Measurements from ENCODE around the gene SCAI. TPM values are rescaled to one million over a fixed set of nuclear protein-coding genes. Genes with fewer than 3 reads are reported as not detected.

SCAI gene
- total RNA-seq, 6 experiments from 2014 or later, result 1.8 to 5.5 (median 2.6) TPM

- DNase-seq (no peak), ATAC-seq (no peak)
- peaks cover 0 to 5% (median 0%) of the 10 kb centered on the region in 4 donors for H3K36me3 ChIP-seq
- H3K27ac ChIP-seq, result no peak overlapping the region
- no peaks in the 10 kb centered on the region for H3K27me3 ChIP-seq
- WGBS (ENCODE audit: insufficient coverage, low coverage, low lambda C conversion rate, missing lambda C conversion rate), result 93% methylated on average over 5 of the region's 5 CpGs
- no peaks in the 10 kb centered on the region for H3K4me1 ChIP-seq
- intact Hi-C loops (cut with DNase I), result no loop called here
- H3K9me3 ChIP-seq, result no peaks in the 10 kb centered on the region
- TF ChIP-seq POLR2A (IDR thresholded peaks at IDR 0.05), result no peak
- no peak for TF ChIP-seq CTCF (IDR thresholded peaks at IDR 0.05)
- H3K4me3 ChIP-seq, result no peak overlapping the region
Observed at GRCh38 chr9:125049212-125050049, 93.9 kb downstream of the SCAI start.

DNA sequence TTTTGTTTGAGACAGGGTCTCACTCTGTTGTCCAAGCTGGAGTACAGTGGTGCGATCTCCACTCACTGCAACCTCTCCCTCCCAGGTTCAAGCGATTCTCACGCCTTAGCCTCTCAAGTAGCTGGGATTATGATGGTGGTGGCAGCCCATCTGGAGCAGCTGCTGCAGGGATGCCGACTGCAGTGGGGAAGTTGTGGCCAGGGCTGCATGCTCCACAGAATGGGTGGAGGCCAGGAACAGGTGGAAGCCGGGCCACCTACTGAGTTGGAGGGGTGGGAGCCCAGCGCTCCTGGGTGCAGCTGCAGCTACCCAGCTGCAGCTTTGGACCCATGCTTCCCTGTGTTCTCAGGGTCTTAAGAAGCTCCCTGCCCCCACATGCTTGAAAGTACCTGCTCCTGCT, 99.7 kb downstream of the SCAI start:
- ATAC-seq, result no peak
- H3K9me3 ChIP-seq, result no peaks in the 10 kb centered on the region
- H3K4me1 ChIP-seq, result no peaks in the 10 kb centered on the region
- no peak overlapping the region for H3K4me3 ChIP-seq
- 75% methylated on average over 4 of the region's 6 CpGs for WGBS (ENCODE audit: insufficient coverage, low coverage, low lambda C conversion rate, missing lambda C conversion rate)
- no peak for DNase-seq
- no peaks in the 10 kb centered on the region for H3K36me3 ChIP-seq
- no peaks in the 10 kb centered on the region for H3K27me3 ChIP-seq
- TF ChIP-seq CTCF (IDR thresholded peaks at IDR 0.05) (no peak), POLR2A (IDR thresholded peaks at IDR 0.05) (no peak)
- no peak overlapping the region for H3K27ac ChIP-seq
- intact Hi-C loops (cut with DNase I), result no loop called here

GRCh38 chr9:125043148-125043547, 100.2 kb downstream of the SCAI start:
- H3K4me3 ChIP-seq, result no peak overlapping the region
- no peaks in the 10 kb centered on the region for H3K36me3 ChIP-seq
- WGBS (ENCODE audit: insufficient coverage, low coverage, low lambda C conversion rate, missing lambda C conversion rate), result 100% methylated on average over 2 of the region's 3 CpGs
- no peaks in the 10 kb centered on the region for H3K27me3 ChIP-seq
- H3K4me1 ChIP-seq, result no peaks in the 10 kb centered on the region
- DNase-seq (no peak), ATAC-seq (no peak)
- TF ChIP-seq POLR2A (IDR thresholded peaks at IDR 0.05) (no peak), CTCF (IDR thresholded peaks at IDR 0.05) (no peak)
- H3K9me3 ChIP-seq, result no peaks in the 10 kb centered on the region
- intact Hi-C loops (cut with DNase I), result no loop called here
- no peak overlapping the region for H3K27ac ChIP-seq

DNA sequence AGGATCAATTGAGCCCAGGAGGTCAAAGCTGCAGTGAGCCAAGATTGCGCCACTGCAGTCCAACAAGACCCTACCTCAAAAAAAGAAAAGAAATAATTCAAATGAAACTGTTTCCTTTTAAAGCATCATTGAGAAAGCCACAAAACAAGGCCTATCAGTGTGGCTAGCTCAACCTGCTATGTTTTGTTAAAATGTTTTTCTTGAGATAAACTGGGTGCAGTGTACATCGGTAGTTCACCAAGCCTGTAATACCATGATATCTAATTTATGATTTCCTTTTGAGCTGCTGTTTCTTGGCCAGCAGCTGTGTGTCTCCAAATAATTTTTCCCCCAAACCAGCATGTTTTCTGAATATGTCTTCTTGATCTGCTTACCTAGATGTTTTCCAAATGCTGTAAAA, 105.2 kb downstream of the SCAI start:
- no peak overlapping the region for H3K27ac ChIP-seq
- intact Hi-C loops (cut with DNase I), result no loop called here
- no peaks in the 10 kb centered on the region for H3K27me3 ChIP-seq
- H3K36me3 ChIP-seq, result no peaks in the 10 kb centered on the region
- no peak for ATAC-seq
- H3K4me1 ChIP-seq, result no peaks in the 10 kb centered on the region
- no peak for TF ChIP-seq CTCF (IDR thresholded peaks at IDR 0.05)
- no peak for TF ChIP-seq POLR2A (IDR thresholded peaks at IDR 0.05)
- no peak overlapping the region for H3K4me3 ChIP-seq
- DNase-seq, result no peak
- no peaks in the 10 kb centered on the region for H3K9me3 ChIP-seq
- 66% methylated on average over 2 of the region's 2 CpGs for WGBS (ENCODE audit: insufficient coverage, low coverage, low lambda C conversion rate, missing lambda C conversion rate)

All from right lobe of liver (tissue), 6 donors.